Astrocyte (in vitro differentiated cells and primary cell): ENCODE results near the gene CEP131.

Experiments
- EZH2 ChIP-seq: IDR thresholded peaks from 2 replicates; pipeline ENCODE4 v1.6.1; 2012; ENCODE audit warnings: mild to moderate bottlenecking, low read length, inconsistent platforms; ENCODE audit not compliant: insufficient read depth
- TF ChIP-seq, protein P1 (sequence below): IDR thresholded peaks from 2 replicates; pipeline ENCODE4 v1.5.1; 2011; ENCODE audit warnings: low read depth, mild to moderate bottlenecking, inconsistent platforms, low read length, moderate library complexity; ENCODE audit not compliant: insufficient read depth

DNA sequence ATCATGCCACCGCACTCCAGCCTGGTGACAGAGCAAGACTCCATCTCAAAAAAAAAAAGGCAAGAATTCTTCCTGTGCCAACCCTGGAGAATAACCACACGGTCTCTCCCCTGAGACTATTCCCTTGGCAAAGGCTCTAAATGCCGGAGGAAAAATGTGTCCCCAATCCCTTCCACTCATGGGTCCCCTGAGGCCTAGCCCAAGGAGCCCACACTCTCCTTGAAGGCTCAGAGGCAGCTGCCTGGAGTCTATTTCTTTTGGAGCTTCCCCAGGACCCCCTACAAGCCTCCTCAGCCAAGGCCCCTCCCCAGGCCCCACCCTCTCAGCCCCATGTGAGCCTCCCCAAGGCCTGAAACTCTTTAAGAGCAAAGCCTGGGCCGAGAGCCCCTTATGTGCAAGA, 16.6 kb downstream of the CEP131 start:
- no peak for TF ChIP-seq EZH2
- TF ChIP-seq, protein P1, sequence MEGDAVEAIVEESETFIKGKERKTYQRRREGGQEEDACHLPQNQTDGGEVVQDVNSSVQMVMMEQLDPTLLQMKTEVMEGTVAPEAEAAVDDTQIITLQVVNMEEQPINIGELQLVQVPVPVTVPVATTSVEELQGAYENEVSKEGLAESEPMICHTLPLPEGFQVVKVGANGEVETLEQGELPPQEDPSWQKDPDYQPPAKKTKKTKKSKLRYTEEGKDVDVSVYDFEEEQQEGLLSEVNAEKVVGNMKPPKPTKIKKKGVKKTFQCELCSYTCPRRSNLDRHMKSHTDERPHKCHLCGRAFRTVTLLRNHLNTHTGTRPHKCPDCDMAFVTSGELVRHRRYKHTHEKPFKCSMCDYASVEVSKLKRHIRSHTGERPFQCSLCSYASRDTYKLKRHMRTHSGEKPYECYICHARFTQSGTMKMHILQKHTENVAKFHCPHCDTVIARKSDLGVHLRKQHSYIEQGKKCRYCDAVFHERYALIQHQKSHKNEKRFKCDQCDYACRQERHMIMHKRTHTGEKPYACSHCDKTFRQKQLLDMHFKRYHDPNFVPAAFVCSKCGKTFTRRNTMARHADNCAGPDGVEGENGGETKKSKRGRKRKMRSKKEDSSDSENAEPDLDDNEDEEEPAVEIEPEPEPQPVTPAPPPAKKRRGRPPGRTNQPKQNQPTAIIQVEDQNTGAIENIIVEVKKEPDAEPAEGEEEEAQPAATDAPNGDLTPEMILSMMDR, result no peak
